ENCODE data around the gene FBRS.

DNA sequence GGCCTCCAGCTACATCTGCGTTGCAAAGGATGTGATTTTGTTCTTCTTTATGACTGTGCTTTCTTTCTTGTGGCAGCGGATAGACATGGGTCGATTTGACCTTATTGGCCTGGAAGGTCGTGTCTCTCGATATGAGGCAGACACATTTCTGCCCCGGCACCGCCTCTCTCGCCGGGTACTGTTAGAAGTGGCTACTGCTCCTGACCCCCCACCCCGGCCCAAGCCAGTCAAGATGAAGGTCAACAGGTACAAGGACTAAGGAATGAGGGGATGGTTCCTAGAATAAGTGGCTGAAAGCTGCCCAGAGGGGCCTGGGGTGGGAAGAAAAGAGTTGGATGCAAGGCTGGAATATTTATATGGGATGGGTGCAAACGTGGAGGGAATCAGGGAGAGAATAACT is 61.9 kb downstream of the FBRS start:
- TF ChIP-seq, protein P1, sequence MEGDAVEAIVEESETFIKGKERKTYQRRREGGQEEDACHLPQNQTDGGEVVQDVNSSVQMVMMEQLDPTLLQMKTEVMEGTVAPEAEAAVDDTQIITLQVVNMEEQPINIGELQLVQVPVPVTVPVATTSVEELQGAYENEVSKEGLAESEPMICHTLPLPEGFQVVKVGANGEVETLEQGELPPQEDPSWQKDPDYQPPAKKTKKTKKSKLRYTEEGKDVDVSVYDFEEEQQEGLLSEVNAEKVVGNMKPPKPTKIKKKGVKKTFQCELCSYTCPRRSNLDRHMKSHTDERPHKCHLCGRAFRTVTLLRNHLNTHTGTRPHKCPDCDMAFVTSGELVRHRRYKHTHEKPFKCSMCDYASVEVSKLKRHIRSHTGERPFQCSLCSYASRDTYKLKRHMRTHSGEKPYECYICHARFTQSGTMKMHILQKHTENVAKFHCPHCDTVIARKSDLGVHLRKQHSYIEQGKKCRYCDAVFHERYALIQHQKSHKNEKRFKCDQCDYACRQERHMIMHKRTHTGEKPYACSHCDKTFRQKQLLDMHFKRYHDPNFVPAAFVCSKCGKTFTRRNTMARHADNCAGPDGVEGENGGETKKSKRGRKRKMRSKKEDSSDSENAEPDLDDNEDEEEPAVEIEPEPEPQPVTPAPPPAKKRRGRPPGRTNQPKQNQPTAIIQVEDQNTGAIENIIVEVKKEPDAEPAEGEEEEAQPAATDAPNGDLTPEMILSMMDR (conservative IDR thresholded peaks at IDR 0.05), result no peak
- TF ChIP-seq EZH2 (IDR thresholded peaks at IDR 0.05; ENCODE audit: low read depth), result no peak

All from PC-9 (cell line).